MM.1S (cell line): ENCODE results near the gene NPW.

Source experiments
- DNase-seq: peaks from one replicate; pipeline ENCODE4 v3.0.0-alpha.2; 2015
- H2AFZ ChIP-seq: fragments of 300-600 bp; sonication (generic); 2 replicates; pipeline ENCODE4 v1.6.0; 2016; ENCODE audit warnings: antibody characterized with exemption, low read length
- H3F3A ChIP-seq: fragments of 300-600 bp; sonication (generic); 2 replicates; pipeline ENCODE4 v1.6.1; 2016; ENCODE audit warnings: mild to moderate bottlenecking, antibody characterized with exemption, low read length, moderate library complexity, mixed read lengths; ENCODE audit not compliant: insufficient read depth
- H3K27ac ChIP-seq: fragments of 300-600 bp; sonication (generic); 2 replicates; pipeline ENCODE4 v1.5.1; 2016; ENCODE audit warnings: mild to moderate bottlenecking, low read length
- H3K27me3 ChIP-seq: fragments of 300-600 bp; sonication (generic); replicated peaks from 2 replicates; pipeline ENCODE4 v1.6.0; 2016; ENCODE audit warnings: low read length; ENCODE audit not compliant: insufficient read depth
- H3K36me3 ChIP-seq: fragments of 300-600 bp; sonication (generic); replicated peaks from 2 replicates; pipeline ENCODE4 v1.6.1; 2016; ENCODE audit warnings: mild to moderate bottlenecking, low read length, mixed read lengths; ENCODE audit not compliant: insufficient read depth
- H3K4me1 ChIP-seq: fragments of 300-600 bp; sonication (generic); 2 replicates; pipeline ENCODE4 v1.6.1; 2016; ENCODE audit warnings: low read length, mixed read lengths
- H3K4me2 ChIP-seq: fragments of 300-600 bp; sonication (generic); 2 replicates; pipeline ENCODE4 v1.6.0; 2016; ENCODE audit warnings: low read depth, low read length
- H3K4me3 ChIP-seq: fragments of 300-600 bp; sonication (generic); 2 replicates; pipeline ENCODE4 v1.5.1; 2016; ENCODE audit warnings: low read length, mixed read lengths
- H3K79me2 ChIP-seq: fragments of 300-600 bp; sonication (generic); 2 replicates; pipeline ENCODE4 v1.6.1; 2016; ENCODE audit warnings: mixed run types, low read length, mixed read lengths
- H3K9ac ChIP-seq: fragments of 300-600 bp; sonication (generic); 2 replicates; pipeline ENCODE4 v1.6.1; 2016; ENCODE audit warnings: low read length, mixed read lengths
- H3K9me2 ChIP-seq: fragments of 300-600 bp; sonication (generic); replicated peaks from 2 replicates; pipeline ENCODE4 v1.6.1; 2016; ENCODE audit warnings: mild to moderate bottlenecking, low read length, mixed read lengths; ENCODE audit not compliant: insufficient read depth
- H3K9me3 ChIP-seq: fragments of 300-600 bp; sonication (generic); replicated peaks from 2 replicates; pipeline ENCODE4 v1.6.1; 2016; ENCODE audit warnings: mild to moderate bottlenecking, low read length, mixed read lengths; ENCODE audit not compliant: insufficient read depth
- H4K20me1 ChIP-seq: fragments of 300-600 bp; sonication (generic); 2 replicates; pipeline ENCODE4 v1.6.1; 2016; ENCODE audit warnings: mild to moderate bottlenecking, low read length, moderate library complexity, mixed read lengths; ENCODE audit not compliant: insufficient read depth
- CTCF ChIP-seq: fragments of 300-600 bp; sonication (generic); IDR thresholded peaks from 2 replicates; pipeline ENCODE4 v1.5.1; 2016; ENCODE audit warnings: antibody characterized with exemption, low read length, mixed read lengths
- EZH2 ChIP-seq: fragments of 300-600 bp; sonication (generic); optimal IDR thresholded peaks from 2 replicates; pipeline ENCODE3; 2017; ENCODE audit warnings: low read depth, mild to moderate bottlenecking, antibody characterized with exemption, low read length, mixed read lengths
- EZH2phosphoT487 ChIP-seq: fragments of 300-600 bp; sonication (generic); IDR thresholded peaks from 2 replicates; pipeline ENCODE4 v1.6.1; 2018; ENCODE audit warnings: antibody characterized with exemption, low read length

Gene NPW

DNA sequence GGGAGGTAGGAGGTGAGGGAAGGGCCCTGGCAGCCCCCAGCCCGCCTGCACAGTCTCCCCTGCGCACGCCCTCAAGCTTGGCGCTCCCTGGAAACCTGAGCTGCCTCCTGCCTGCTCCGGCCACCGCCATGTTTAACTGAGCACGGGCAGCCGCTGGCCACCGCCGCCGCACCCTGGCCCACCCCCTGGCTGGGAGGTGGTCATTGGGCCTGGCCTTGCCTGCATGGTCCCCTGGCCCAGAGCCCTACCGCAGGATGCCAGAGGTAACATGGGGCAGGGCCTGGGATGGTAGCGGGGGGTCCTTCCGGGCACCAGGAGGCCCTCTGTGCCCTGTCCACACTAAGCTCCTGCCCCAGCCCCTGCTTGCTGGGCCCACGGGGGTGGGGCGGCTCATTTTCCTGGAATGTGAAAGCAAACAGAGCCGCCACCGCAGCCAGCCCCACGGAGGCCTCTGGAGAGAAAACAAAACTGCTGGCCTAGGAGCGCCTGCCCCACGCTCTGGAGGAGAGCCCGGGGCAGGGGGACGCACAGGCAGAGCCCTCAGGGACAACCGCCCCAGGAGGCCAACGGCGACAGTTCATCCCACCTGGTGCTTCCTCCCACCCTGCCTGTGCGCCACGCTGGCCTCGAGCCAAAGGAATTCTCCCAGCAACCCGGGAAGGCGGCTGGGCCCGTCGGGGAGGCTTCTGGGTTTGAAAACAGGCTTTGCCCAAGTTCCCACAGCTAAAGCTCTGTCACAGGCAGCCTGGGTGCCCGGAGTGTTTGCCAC lies 16.0 kb downstream of the NPW start:
- H3K27me3 ChIP-seq: peaks cover 26% of the 10 kb centered on the region
- H3K9me2 ChIP-seq: no peaks in the 10 kb centered on the region
- no peak overlapping the region for H3K4me2 ChIP-seq
- TF ChIP-seq CTCF: no peak
- no peak for TF ChIP-seq EZH2phosphoT487
- no peak for TF ChIP-seq EZH2
- no peak for DNase-seq
- no peak overlapping the region for H3K27ac ChIP-seq
- no peak overlapping the region for H3K9ac ChIP-seq
- peaks cover 4% of the 10 kb centered on the region; the same call in 1 of the 2 replicates for H3K4me1 ChIP-seq
- H3K36me3 ChIP-seq: no peaks in the 10 kb centered on the region
- H3K9me3 ChIP-seq: no peaks in the 10 kb centered on the region
- no peaks in the 10 kb centered on the region for H4K20me1 ChIP-seq
- H3F3A ChIP-seq: no peaks in the 10 kb centered on the region
- no peaks in the 10 kb centered on the region for H3K79me2 ChIP-seq
- no peak overlapping the region for H2AFZ ChIP-seq
- no peak overlapping the region for H3K4me3 ChIP-seq

DNA sequence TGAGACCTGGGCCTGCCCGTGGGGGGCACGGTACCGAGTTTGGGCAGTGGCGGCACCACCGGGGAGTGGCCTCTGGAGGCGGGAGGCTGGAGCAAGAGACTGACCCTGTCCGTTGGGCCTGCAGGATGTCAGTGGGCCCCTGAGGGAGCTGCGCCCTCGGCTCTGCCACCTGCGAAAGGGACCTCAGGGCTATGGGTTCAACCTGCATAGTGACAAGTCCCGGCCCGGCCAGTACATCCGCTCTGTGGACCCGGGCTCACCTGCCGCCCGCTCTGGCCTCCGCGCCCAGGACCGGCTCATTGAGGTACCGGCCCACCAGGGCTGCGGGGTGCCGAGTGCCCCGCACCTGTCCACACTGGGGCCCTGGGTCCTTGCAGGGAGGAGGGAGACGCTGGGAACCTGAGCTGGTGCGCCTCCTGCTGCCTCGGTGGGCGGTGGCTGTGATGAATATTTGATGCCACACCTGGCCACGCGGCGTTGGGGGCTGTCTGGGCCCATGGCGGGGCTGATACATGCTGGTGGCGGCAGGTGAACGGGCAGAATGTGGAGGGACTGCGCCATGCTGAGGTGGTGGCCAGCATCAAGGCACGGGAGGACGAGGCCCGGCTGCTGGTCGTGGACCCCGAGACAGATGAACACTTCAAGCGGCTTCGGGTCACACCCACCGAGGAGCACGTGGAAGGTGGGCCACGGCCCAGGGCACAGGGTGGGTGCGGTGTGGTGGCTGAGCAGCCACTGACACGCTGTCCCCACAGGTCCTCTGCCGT lies 16.8 kb downstream of the NPW start:
- H3K27ac ChIP-seq: no peak overlapping the region
- H3F3A ChIP-seq: no peaks in the 10 kb centered on the region
- no peaks in the 10 kb centered on the region for H3K9me3 ChIP-seq
- H3K4me2 ChIP-seq: no peak overlapping the region
- H3K9ac ChIP-seq: no peak overlapping the region
- H3K79me2 ChIP-seq: no peaks in the 10 kb centered on the region
- DNase-seq: no peak
- peaks cover 26% of the 10 kb centered on the region for H3K27me3 ChIP-seq
- no peaks in the 10 kb centered on the region for H3K36me3 ChIP-seq
- H2AFZ ChIP-seq: no peak overlapping the region
- TF ChIP-seq EZH2 (no peak), EZH2phosphoT487 (no peak), CTCF (no peak)
- no peaks in the 10 kb centered on the region for H4K20me1 ChIP-seq
- peaks cover 4% of the 10 kb centered on the region; the same call in 1 of the 2 replicates for H3K4me1 ChIP-seq
- H3K9me2 ChIP-seq: no peaks in the 10 kb centered on the region
- no peak overlapping the region for H3K4me3 ChIP-seq

GRCh38 chr16:2037115-2037514 lies 17.5 kb downstream of the NPW start:
- Histone ChIP-seq H2AFZ (no peak overlapping the region), H3K79me2 (no peaks in the 10 kb centered on the region), H3K9ac (no peak overlapping the region), H3K27me3 (peaks cover 26% of the 10 kb centered on the region), H3F3A (no peaks in the 10 kb centered on the region), H3K9me2 (no peaks in the 10 kb centered on the region), H3K9me3 (no peaks in the 10 kb centered on the region), H4K20me1 (no peaks in the 10 kb centered on the region), H3K4me3 (no peak overlapping the region), H3K4me2 (no peak overlapping the region), H3K4me1 (no peaks in the 10 kb centered on the region), H3K36me3 (no peaks in the 10 kb centered on the region), H3K27ac (no peak overlapping the region)
- TF ChIP-seq CTCF (no peak), EZH2 (no peak), EZH2phosphoT487 (no peak)
- DNase-seq: no peak
